Activated CD8-positive, alpha-beta T cell treated with anti-CD3 and anti-CD28 coated beads, Interleukin-2, amount 10 ng/mL, durations not matched to agents 7 days and 5 days (primary cell): ENCODE measurements around the gene CLTB. TPM values are rescaled to one million over a fixed set of nuclear protein-coding genes. Genes with fewer than 3 reads are reported as not detected.

Source experiments
- ATAC-seq: fragments of 150-1000 bp; cut with Tn5 transposase; one replicate; pipeline ENCODE4 v1.10.0; 2021; ENCODE audit warnings: moderate library complexity
- CTCF ChIA-PET: fragments of 350-600 bp; sonication (Branson Sonifier 250); formaldehyde crosslinking; loops from one replicate; lab custom pipeline; 2021; ENCODE audit warnings: antibody characterized with exemption; lab: Charles Lee
- POLR2A ChIA-PET: fragments of 350-600 bp; sonication (Branson Sonifier 250); formaldehyde crosslinking; loops from one replicate; lab custom pipeline; 2021; ENCODE audit warnings: antibody characterized with exemption; lab: Charles Lee
- DNase-seq: peaks from one replicate; pipeline ENCODE4 v3.0.0-alpha.2; 2020
- H3K27ac Mint-ChIP-seq: one replicate; pipeline ENCODE4 v1.8.0; 2021; ENCODE audit warnings: mild to moderate bottlenecking, mixed read lengths
- H3K27me3 Mint-ChIP-seq: one replicate; pipeline ENCODE4 v1.8.0; 2021; ENCODE audit warnings: low read depth, mixed read lengths
- H3K36me3 Mint-ChIP-seq: one replicate; pipeline ENCODE4 v1.8.0; 2021; ENCODE audit warnings: low read depth, mixed read lengths
- H3K4me1 Mint-ChIP-seq: one replicate; pipeline ENCODE4 v1.8.0; 2021; ENCODE audit warnings: low read depth, mixed read lengths
- H3K4me3 Mint-ChIP-seq: one replicate; pipeline ENCODE4 v1.8.0; 2021; ENCODE audit warnings: mild to moderate bottlenecking, mixed read lengths
- H3K9me3 Mint-ChIP-seq: one replicate; pipeline ENCODE4 v1.8.0; 2022; ENCODE audit warnings: mixed read lengths; ENCODE audit not compliant: insufficient read depth
- total RNA-seq, 2 experiments: library from RNA; stranded (reverse); gene quantifications; one replicate each; pipeline ENCODE4 v1.2.3, GENCODE V29; 2021

The CLTB gene
- total RNA-seq, 2 experiments from 2014 or later: 65.4 to 67.7 TPM

GRCh38 chr5:176425791-176426190 is 9.5 kb upstream of the CLTB start:
- Mint-ChIP-seq H3K27me3 (peaks cover 20% of the 10 kb centered on the region), H3K4me3 (no peak overlapping the region), H3K36me3 (no peaks in the 10 kb centered on the region), H3K4me1 (peaks cover 16% of the 10 kb centered on the region), H3K27ac (no peak overlapping the region), H3K9me3 (peaks cover 11% of the 10 kb centered on the region)
- CTCF ChIA-PET: interaction anchor here (1.0 to 1.4 kb wide), 3 partner anchors 9 to 22 kb away, joined by 3 to 5 read pairs (median 4); partner anchors contain the start of gene CLTB
- DNase-seq (no peak), ATAC-seq (no peak)
- POLR2A ChIA-PET: interaction anchor here (0.6 kb wide), 1 partner anchor 925 kb away, joined by 3 read pairs; no protein-coding TSS in a partner anchor

DNA sequence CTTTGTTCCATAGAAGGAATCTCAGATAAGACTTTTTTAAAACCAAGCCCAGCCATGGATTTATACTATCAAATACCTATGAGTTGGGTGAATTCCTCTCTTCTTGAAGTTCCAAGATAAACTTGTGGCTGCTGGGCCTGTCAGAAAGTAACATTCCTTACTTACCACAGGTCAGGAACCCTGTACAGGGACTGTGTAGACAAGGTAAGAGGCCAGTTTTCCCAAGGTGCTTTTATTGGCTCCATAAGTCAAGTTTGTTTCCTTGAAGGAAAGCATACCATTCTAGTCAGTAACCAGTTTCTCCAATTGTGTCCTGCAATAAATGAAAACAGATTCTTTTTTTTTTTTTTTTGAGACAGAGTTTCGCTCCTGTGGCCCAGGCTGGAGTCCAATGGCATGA is 8.8 kb upstream of the CLTB start:
- H3K27me3 Mint-ChIP-seq: peaks cover 22% of the 10 kb centered on the region
- H3K36me3 Mint-ChIP-seq: no peaks in the 10 kb centered on the region
- ChIA-PET POLR2A (interaction anchor here (0.6 kb wide), 1 partner anchor 925 kb away, joined by 3 read pairs; no protein-coding TSS in a partner anchor), CTCF (interaction anchor here (1.4 kb wide), 1 partner anchor 9 kb away, joined by 5 read pairs; the partner anchor contains the start of gene CLTB)
- peaks cover 10% of the 10 kb centered on the region for H3K4me1 Mint-ChIP-seq
- no peak overlapping the region for H3K27ac Mint-ChIP-seq
- ATAC-seq (no peak), DNase-seq (no peak)
- peaks cover 11% of the 10 kb centered on the region for H3K9me3 Mint-ChIP-seq
- H3K4me3 Mint-ChIP-seq: no peak overlapping the region

DNA sequence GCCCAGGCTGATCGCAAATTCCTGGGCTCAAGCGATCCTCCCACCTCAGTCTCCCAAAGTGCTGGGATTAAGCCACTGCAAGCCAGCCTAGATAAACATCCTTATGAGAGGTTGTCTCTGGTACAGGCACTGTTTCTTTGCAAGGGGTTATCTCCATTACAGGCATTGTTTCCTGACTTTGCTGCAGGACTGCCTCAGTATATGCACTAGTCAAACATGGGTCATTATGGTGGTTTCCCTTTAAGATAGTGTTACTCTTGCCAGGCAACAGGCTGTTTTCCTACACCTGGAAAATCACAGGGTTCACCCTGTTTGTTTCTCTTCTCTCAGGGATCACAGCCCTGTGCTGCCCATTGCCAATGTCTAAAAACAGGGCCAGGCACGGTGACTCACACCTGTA is 7.8 kb upstream of the CLTB start:
- DNase-seq (no peak), ATAC-seq (no peak)
- H3K9me3 Mint-ChIP-seq: peaks cover 11% of the 10 kb centered on the region
- no peaks in the 10 kb centered on the region for H3K36me3 Mint-ChIP-seq
- CTCF ChIA-PET: interaction anchor here (1.9 kb wide), 1 partner anchor 24 kb away, joined by 6 read pairs; the partner anchor contains the start of gene FAF2
- POLR2A ChIA-PET: no interaction called here
- H3K27me3 Mint-ChIP-seq: peaks cover 22% of the 10 kb centered on the region
- no peak overlapping the region for H3K4me3 Mint-ChIP-seq
- no peak overlapping the region for H3K27ac Mint-ChIP-seq
- H3K4me1 Mint-ChIP-seq: peaks cover 6% of the 10 kb centered on the region

- Mint-ChIP-seq H3K27ac (no peak overlapping the region), H3K4me1 (peaks cover 7% of the 10 kb centered on the region), H3K4me3 (no peak overlapping the region), H3K9me3 (peaks cover 11% of the 10 kb centered on the region), H3K36me3 (no peaks in the 10 kb centered on the region), H3K27me3 (peaks cover 27% of the 10 kb centered on the region)
- DNase-seq (no peak), ATAC-seq (no peak)
- ChIA-PET CTCF (interaction anchor here (1.0 to 1.1 kb wide), 2 partner anchors 27 to 123 kb away, joined by 5 to 6 read pairs; partner anchors contain the start of gene FAF2), POLR2A (interaction anchor here (1.2 kb wide), 1 partner anchor 9 kb away, joined by 3 read pairs; no protein-coding TSS in a partner anchor)
Measured at GRCh38 chr5:176420972-176421544, 4.7 kb upstream of the CLTB start.

DNA sequence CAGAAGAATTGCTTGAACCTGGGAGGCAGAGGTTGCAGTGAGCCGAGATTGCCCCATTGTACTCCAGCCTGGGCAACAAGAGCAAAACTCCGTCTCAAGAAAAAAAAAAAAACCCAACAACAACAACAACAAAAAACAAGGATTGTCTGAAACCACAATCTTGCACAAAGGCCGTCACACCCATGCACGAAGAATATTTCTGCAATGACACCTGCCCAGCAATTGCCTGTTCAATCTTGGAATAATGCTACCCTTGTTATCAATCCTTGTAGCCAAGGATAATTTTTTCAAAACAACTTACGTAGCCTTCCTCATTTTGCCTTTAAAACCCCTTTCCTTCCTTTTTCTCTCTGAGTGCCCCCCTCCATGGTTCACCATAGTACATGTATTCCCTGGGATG is 3.7 kb upstream of the CLTB start:
- peaks cover 13% of the 10 kb centered on the region for H3K4me1 Mint-ChIP-seq

GRCh38 chr5:176418251-176418650 is 1.9 kb upstream of the CLTB start:
- Mint-ChIP-seq H3K27ac (no peak overlapping the region), H3K36me3 (no peaks in the 10 kb centered on the region)
- POLR2A ChIA-PET: interaction anchor here (2.4 kb wide), 1 partner anchor 30 kb away, joined by 9 read pairs; the partner anchor contains the start of gene FAF2

More for the DNA sequence above, 3.7 kb upstream of the CLTB start:
- CTCF ChIA-PET: interaction anchor here (0.6 to 1.1 kb wide), 3 partner anchors 10 to 124 kb away, joined by 3 to 6 read pairs (median 5); partner anchors contain the start of gene FAF2
- H3K27me3 Mint-ChIP-seq: peaks cover 27% of the 10 kb centered on the region
- H3K36me3 Mint-ChIP-seq: no peaks in the 10 kb centered on the region
- peaks cover 4% of the 10 kb centered on the region for H3K9me3 Mint-ChIP-seq
- POLR2A ChIA-PET: no interaction called here
- no peak overlapping the region for H3K27ac Mint-ChIP-seq
- ATAC-seq: no peak
- H3K4me3 Mint-ChIP-seq: no peak overlapping the region
- no peak for DNase-seq

DNA sequence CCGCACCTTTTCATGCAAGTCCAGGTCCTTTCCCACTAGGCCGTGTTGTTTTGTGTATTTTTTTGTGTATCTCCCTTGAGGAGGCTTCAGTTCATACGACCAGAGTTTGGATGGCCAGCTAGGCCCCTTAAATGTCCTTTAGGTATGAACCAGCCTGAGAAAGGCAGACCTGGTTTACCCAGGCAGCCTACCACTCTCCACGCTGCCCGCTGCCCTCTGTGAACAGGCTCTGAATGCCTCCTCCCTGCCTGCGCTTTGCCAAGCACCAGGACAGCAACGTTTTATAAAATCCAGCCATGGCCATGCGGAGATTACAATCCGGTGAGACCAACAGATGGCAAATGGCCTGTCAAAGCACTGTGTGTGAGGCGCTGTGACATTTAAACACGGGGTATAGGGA is 626 bp upstream of the CLTB start:
- peaks cover 29% of the 10 kb centered on the region for H3K4me1 Mint-ChIP-seq
- peak overlapping the region; percentile 48 for H3K27ac Mint-ChIP-seq
- H3K36me3 Mint-ChIP-seq: no peaks in the 10 kb centered on the region
- POLR2A ChIA-PET: interaction anchor here (0.7 to 2.4 kb wide), 7 partner anchors 29 to 133 kb away, joined by 3 to 14 read pairs (median 4); partner anchors contain the start of genes FAF2, HIGD2A, NOP16 and RNF44
- peak overlapping the region; percentile 64 for H3K4me3 Mint-ChIP-seq
- ATAC-seq: no peak
- CTCF ChIA-PET: interaction anchor here (0.9 to 3.5 kb wide), 23 partner anchors 9 to 244 kb away, joined by 3 to 30 read pairs (median 5); partner anchors contain the start of genes FAF2 and RNF44
- no peak for DNase-seq
- H3K9me3 Mint-ChIP-seq: no peaks in the 10 kb centered on the region
- H3K27me3 Mint-ChIP-seq: peaks cover 14% of the 10 kb centered on the region

More at GRCh38 chr5:176418251-176418650, 1.9 kb upstream of the CLTB start:
- CTCF ChIA-PET: interaction anchor here (0.7 to 3.2 kb wide), 6 partner anchors 14 to 242 kb away, joined by 3 to 19 read pairs (median 8); no protein-coding TSS in a partner anchor
- H3K4me3 Mint-ChIP-seq: no peak overlapping the region
- H3K27me3 Mint-ChIP-seq: peaks cover 26% of the 10 kb centered on the region
- H3K4me1 Mint-ChIP-seq: peaks cover 24% of the 10 kb centered on the region
- no peak for ATAC-seq
- DNase-seq: no peak
- no peaks in the 10 kb centered on the region for H3K9me3 Mint-ChIP-seq

GRCh38 chr5:176415240-176415951 is 943 bp downstream of the CLTB start:
- DNase-seq: no peak
- no peaks in the 10 kb centered on the region for H3K9me3 Mint-ChIP-seq
- peak overlapping the region; percentile 76 for H3K27ac Mint-ChIP-seq
- H3K4me1 Mint-ChIP-seq: peaks cover 29% of the 10 kb centered on the region
- peak overlapping the region; percentile 77 for H3K4me3 Mint-ChIP-seq
- no peaks in the 10 kb centered on the region for H3K36me3 Mint-ChIP-seq
- ChIA-PET CTCF (interaction anchor here (0.6 to 3.5 kb wide), 13 partner anchors 9 to 245 kb away, joined by 3 to 30 read pairs (median 4); partner anchors contain the start of genes FAF2, RNF44 and TSPAN17), POLR2A (interaction anchor here (0.6 to 2.0 kb wide), 5 partner anchors 9 to 128 kb away, joined by 3 to 14 read pairs (median 5); partner anchors contain the start of genes HIGD2A, NOP16 and RNF44)
- ATAC-seq: no peak
- H3K27me3 Mint-ChIP-seq: peaks cover 7% of the 10 kb centered on the region

- peaks cover 5% of the 10 kb centered on the region for H3K27me3 Mint-ChIP-seq
- no peaks in the 10 kb centered on the region for H3K9me3 Mint-ChIP-seq
- H3K4me3 Mint-ChIP-seq: peak overlapping the region; percentile 77
- H3K36me3 Mint-ChIP-seq: peaks cover 4% of the 10 kb centered on the region
- no peak for ATAC-seq
- peak overlapping the region; percentile 15 for H3K27ac Mint-ChIP-seq
- peaks cover 29% of the 10 kb centered on the region for H3K4me1 Mint-ChIP-seq
- POLR2A ChIA-PET: interaction anchor here (0.6 kb wide), 1 partner anchor 26 kb away, joined by 3 read pairs; no protein-coding TSS in a partner anchor
- CTCF ChIA-PET: interaction anchor here (1.1 to 3.5 kb wide), 3 partner anchors 33 to 232 kb away, joined by 3 to 30 read pairs (median 3); partner anchors contain the start of genes FAF2, RNF44 and TSPAN17
- DNase-seq: no peak
Measured at GRCh38 chr5:176414704-176415103, 1.6 kb downstream of the CLTB start.

GRCh38 chr5:176413709-176414191 is 2.6 kb downstream of the CLTB start:
- ChIA-PET CTCF (interaction anchor here (0.6 to 3.5 kb wide), 3 partner anchors 34 to 129 kb away, joined by 3 to 30 read pairs (median 3); partner anchors contain the start of gene FAF2), POLR2A (no interaction called here)
- no peak overlapping the region for H3K4me3 Mint-ChIP-seq
- DNase-seq (no peak), ATAC-seq (no peak)
- H3K27ac Mint-ChIP-seq: no peak overlapping the region
- no peaks in the 10 kb centered on the region for H3K9me3 Mint-ChIP-seq
- H3K4me1 Mint-ChIP-seq: peaks cover 29% of the 10 kb centered on the region
- peaks cover 4% of the 10 kb centered on the region for H3K36me3 Mint-ChIP-seq
- H3K27me3 Mint-ChIP-seq: peaks cover 3% of the 10 kb centered on the region

GRCh38 chr5:176413255-176413565 is 3.1 kb downstream of the CLTB start:
- Mint-ChIP-seq H3K27ac (no peak overlapping the region), H3K4me1 (peaks cover 29% of the 10 kb centered on the region), H3K9me3 (no peaks in the 10 kb centered on the region), H3K4me3 (no peak overlapping the region), H3K27me3 (peaks cover 1% of the 10 kb centered on the region), H3K36me3 (peaks cover 4% of the 10 kb centered on the region)
- ChIA-PET POLR2A (no interaction called here), CTCF (interaction anchor here (0.6 to 1.1 kb wide), 2 partner anchors 34 to 130 kb away, joined by 3 read pairs; no protein-coding TSS in a partner anchor)
- ATAC-seq: no peak
- DNase-seq: no peak
